Measurements from ENCODE around the gene TNFAIP8.

TNFAIP8 gene

DNA sequence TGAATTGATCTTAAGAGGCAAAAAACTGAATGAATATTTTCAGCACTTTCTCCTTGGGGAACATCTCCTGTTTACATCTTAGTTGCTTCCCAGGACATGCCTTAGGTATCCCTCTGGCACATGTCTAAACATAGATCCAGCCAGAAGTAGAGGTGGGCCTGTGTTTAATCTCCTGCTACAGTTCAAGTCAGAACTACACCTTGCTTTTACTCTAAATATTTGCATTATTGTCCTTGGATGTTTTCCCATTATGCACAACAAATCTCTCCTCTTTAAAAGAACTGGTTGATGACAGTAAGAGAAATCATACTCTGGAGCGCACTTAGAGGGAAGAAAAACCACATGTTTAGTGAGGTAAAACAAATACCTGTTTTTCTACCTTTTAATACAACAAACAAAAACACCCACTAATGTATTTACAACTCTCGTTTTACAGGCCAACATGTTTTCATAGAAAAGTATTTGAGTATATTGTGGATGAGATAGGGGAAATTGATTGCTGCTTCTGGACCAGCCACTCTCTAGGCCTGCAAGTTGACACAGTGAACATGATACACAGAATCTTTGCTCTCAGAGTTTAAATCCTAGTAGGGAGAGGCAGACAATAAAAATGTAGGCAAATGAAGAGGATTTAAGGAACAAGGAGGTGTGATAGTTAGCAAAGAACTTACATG, 32.3 kb downstream of the TNFAIP8 start:
- TF ChIP-seq CTCF (IDR thresholded peaks at IDR 0.05; ENCODE audit: low read depth, low read length, missing control alignments): no peak
- DNase-seq (ENCODE audit: extremely low read depth, low read depth): no peak
- no peak overlapping the region for H3K4me3 ChIP-seq (replicated peaks; ENCODE audit: low read depth, low read length)

DNA sequence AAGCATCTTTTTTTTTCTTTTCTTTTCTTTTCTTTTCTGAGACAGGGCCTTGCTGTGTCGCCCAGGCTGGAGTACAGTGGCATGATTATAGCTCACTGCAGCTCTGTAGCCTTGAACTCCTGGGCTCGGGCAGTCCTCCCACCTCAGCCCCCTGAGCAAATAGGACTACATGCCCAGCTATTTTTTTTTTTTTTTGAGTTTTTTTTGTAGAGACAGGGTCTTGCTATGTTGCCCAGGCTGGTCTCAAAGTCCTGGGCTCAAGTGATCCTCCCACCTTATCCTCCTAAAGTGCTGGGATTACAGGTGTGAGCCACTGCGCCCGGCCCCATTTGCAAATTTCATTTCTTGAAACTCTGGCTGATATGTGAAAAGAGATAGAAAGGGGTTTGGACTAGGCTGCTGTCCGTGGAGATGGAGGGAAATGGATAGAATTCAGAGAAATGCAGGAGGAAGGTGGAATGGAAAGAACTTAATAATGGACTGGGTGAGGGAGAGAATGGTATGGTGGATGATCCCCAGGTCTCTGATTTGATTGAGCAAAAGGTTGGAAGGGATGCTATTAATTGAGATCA, 32.9 kb downstream of the TNFAIP8 start:
- TF ChIP-seq CTCF (IDR thresholded peaks at IDR 0.05; ENCODE audit: low read depth, low read length, missing control alignments): no peak
- DNase-seq (ENCODE audit: extremely low read depth, low read depth): no peak
- H3K4me3 ChIP-seq (replicated peaks; ENCODE audit: low read depth, low read length): no peak overlapping the region

- TF ChIP-seq CTCF (IDR thresholded peaks at IDR 0.05; ENCODE audit: low read depth, low read length, missing control alignments): no peak
- no peak for DNase-seq (ENCODE audit: extremely low read depth, low read depth)
- no peak overlapping the region for H3K4me3 ChIP-seq (replicated peaks; ENCODE audit: low read depth, low read length)
Observed at GRCh38 chr5:119389288-119390030, 33.6 kb downstream of the TNFAIP8 start.

DNA sequence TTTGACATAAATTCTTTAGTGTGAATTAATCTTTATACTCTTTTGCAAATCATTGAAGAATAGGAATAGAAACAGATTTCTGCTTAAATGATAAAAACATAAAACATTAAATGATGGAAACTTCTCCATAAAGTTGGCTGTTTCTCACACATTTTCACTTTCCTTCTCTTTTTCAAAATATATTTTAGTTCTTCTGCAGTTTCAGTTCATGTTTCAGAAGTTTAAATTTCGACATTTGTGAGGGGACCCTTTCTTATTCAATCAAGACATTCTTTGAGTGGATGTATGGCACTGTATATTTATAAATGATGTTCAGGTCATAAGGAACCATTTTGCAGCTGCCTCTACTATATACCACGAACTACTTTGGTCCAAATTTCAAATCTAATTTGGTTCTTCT, 34.6 kb downstream of the TNFAIP8 start:
- DNase-seq (ENCODE audit: extremely low read depth, low read depth): no peak
- no peak overlapping the region for H3K4me3 ChIP-seq (replicated peaks; ENCODE audit: low read depth, low read length)
- no peak for TF ChIP-seq CTCF (IDR thresholded peaks at IDR 0.05; ENCODE audit: low read depth, low read length, missing control alignments)

DNA sequence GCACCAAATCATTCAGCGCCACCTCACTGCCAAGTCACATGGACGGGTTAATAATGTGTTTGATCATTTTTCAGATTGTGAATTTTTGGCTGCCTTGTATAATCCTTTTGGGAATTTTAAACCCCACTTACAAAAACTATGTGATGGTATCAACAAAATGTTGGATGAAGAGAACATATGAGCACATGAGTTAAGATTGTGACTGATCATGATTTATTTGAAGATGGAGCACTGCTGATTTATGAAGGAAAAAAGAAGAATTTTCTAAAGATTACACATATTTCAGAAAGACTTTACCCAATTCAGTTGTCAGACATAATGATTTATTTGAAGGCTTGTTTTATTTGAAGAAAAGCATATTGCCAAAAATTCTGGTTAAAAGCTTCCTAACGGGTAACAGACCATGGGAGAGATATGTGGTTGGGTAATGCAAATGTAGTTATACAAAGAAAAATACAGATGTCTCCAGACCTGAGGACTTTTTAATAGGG, 37.4 kb downstream of the TNFAIP8 start:
- DNase-seq (ENCODE audit: extremely low read depth, low read depth): no peak
- no peak overlapping the region for H3K4me3 ChIP-seq (replicated peaks; ENCODE audit: low read depth, low read length)
- no peak for TF ChIP-seq CTCF (IDR thresholded peaks at IDR 0.05; ENCODE audit: low read depth, low read length, missing control alignments)

DNA sequence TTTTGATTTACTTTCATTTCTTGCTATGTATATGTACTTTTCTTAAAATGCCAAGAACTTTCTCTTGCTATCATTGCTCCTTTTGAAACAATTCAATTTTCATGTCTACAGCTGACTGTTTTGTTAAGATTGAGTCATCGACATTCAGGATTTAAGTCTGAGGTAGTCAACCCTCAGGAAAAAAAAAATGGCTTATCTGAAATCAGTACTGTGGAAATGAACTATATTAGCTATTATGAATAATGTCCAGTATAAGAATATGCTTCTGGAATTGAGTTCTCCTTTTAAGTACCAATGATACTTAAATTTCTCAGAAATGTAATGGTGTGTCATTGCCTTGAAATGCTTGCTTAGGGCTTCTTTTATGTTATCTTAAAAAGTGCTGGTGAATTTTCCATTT, 37.9 kb downstream of the TNFAIP8 start:
- no peak overlapping the region for H3K4me3 ChIP-seq (replicated peaks; ENCODE audit: low read depth, low read length)
- TF ChIP-seq CTCF (IDR thresholded peaks at IDR 0.05; ENCODE audit: low read depth, low read length, missing control alignments): no peak
- no peak for DNase-seq (ENCODE audit: extremely low read depth, low read depth)

Data from HFF-Myc (cell line).